GM21619 (cell line): ENCODE results near the gene MTFR2.
"Not testable (repeated sequence)": the region's sequence is repeated elsewhere in the genome, so short reads cannot be mapped to it uniquely, and the experiment has no call there.

ENCODE experiments used
- ATAC-seq: cut with Tn5 transposase; IDR thresholded peaks from one replicate; pipeline ENCODE4 v1.9.1; 2021; ENCODE audit not compliant: unreplicated experiment

MTFR2 gene

GRCh38 chr6:136236466-136237293 lies 13.4 kb downstream of the MTFR2 start:
- ATAC-seq, result no peak

- no peak for ATAC-seq
Measured at GRCh38 chr6:136235233-136235564, 14.9 kb downstream of the MTFR2 start.

- no peak for ATAC-seq
Measured at GRCh38 chr6:136232701-136233100, 17.4 kb downstream of the MTFR2 start.

- no peak for ATAC-seq
Measured at GRCh38 chr6:136230219-136230853, 19.8 kb downstream of the MTFR2 start.

GRCh38 chr6:136228814-136229213 lies 21.3 kb downstream of the MTFR2 start:
- peak; percentile 56 for ATAC-seq

- ATAC-seq, result no peak
Measured at GRCh38 chr6:136226674-136227377, 23.3 kb downstream of the MTFR2 start.

GRCh38 chr6:136226027-136226673 lies 24.0 kb downstream of the MTFR2 start:
- ATAC-seq, result peak; percentile 68

GRCh38 chr6:136225496-136225895 lies 24.6 kb downstream of the MTFR2 start:
- no peak for ATAC-seq

GRCh38 chr6:136224974-136225373 lies 25.1 kb downstream of the MTFR2 start:
- ATAC-seq, result not testable (repeated sequence)

- ATAC-seq, result no peak
Measured at GRCh38 chr6:136216503-136217401, 33.4 kb downstream of the MTFR2 start.

- no peak for ATAC-seq
Measured at GRCh38 chr6:136213853-136214252, 36.3 kb downstream of the MTFR2 start.

GRCh38 chr6:136213012-136213539 lies 37.0 kb downstream of the MTFR2 start:
- ATAC-seq, result no peak

- ATAC-seq, result no peak
Measured at GRCh38 chr6:136212608-136213007, 37.5 kb downstream of the MTFR2 start.

GRCh38 chr6:136210398-136211165 lies 39.5 kb downstream of the MTFR2 start:
- ATAC-seq, result no peak

GRCh38 chr6:136209496-136209895 lies 40.6 kb downstream of the MTFR2 start:
- ATAC-seq, result no peak

GRCh38 chr6:136208783-136209182 lies 41.3 kb downstream of the MTFR2 start:
- no peak for ATAC-seq

GRCh38 chr6:136201732-136202131 lies 48.4 kb downstream of the MTFR2 start:
- ATAC-seq, result no peak

- ATAC-seq, result no peak
Measured at GRCh38 chr6:136192902-136193301, 57.2 kb downstream of the MTFR2 start.

- no peak for ATAC-seq
Measured at GRCh38 chr6:136191606-136192312, 58.4 kb downstream of the MTFR2 start.
